H1 (cell line): ENCODE data around the gene ATP7A. TPM values are rescaled to one million over a fixed set of nuclear protein-coding genes. Genes with fewer than 3 reads are reported as not detected.

Experiments used
- CTCF ChIA-PET: fragments of 300-600 bp; sonication (Branson Sonifier 250); formaldehyde crosslinking; loops from one replicate; lab custom pipeline; 2021; ENCODE audit not compliant: partially characterized antibody; lab: Charles Lee
- POLR2A ChIA-PET: fragments of 300-600 bp; sonication (Branson Sonifier 250); formaldehyde crosslinking; loops from one replicate; lab custom pipeline; 2021; ENCODE audit warnings: inconsistent platforms; ENCODE audit not compliant: partially characterized antibody; lab: Charles Lee
- DNase-seq, 2 experiments: peaks; one replicate each; pipeline versions ENCODE4 v3.0.0 to v3.0.0-alpha.2; 2010 to 2022; ENCODE audit warnings: low spot score in 2 of 2, low read depth in 1 of 2, mixed read lengths in 1 of 2
- FAIRE-seq: peaks from 2 replicates; lab custom pipeline; 2011; peaks lifted over from hg19 to GRCh38; lab: Jason Lieb, UNC
- H2AFZ ChIP-seq: 2 replicates; pipeline ENCODE4 v1.8.1; 2012; ENCODE audit warnings: low read length, inconsistent platforms
- H2AK5ac ChIP-seq: 2 replicates; pipeline ENCODE4 v1.6.1; 2013; ENCODE audit warnings: low read depth, low read length
- H2BK120ac ChIP-seq: replicated peaks from 2 replicates; pipeline ENCODE3; 2013; ENCODE audit warnings: low read depth, low read length, inconsistent platforms
- H2BK12ac ChIP-seq: 2 replicates; pipeline ENCODE4 v1.6.1; 2013; ENCODE audit warnings: low read depth, low read length
- H2BK15ac ChIP-seq: 2 replicates; pipeline ENCODE4 v1.6.1; 2013; ENCODE audit warnings: low read length
- H2BK20ac ChIP-seq: 2 replicates; pipeline ENCODE4 v1.6.1; 2013; ENCODE audit warnings: low read length
- H2BK5ac ChIP-seq: 2 replicates; pipeline ENCODE4 v1.6.1; 2013; ENCODE audit warnings: low read depth, low read length
- H3K14ac ChIP-seq: 2 replicates; pipeline ENCODE4 v1.6.1; 2013; ENCODE audit warnings: inconsistent platforms; ENCODE audit not compliant: insufficient read length
- H3K18ac ChIP-seq: 2 replicates; pipeline ENCODE4 v1.6.1; 2013; ENCODE audit warnings: low read length; ENCODE audit errors: extremely low read depth
- H3K23ac ChIP-seq: 2 replicates; pipeline ENCODE4 v1.6.1; 2013; ENCODE audit warnings: inconsistent platforms; ENCODE audit not compliant: insufficient read length
- H3K23me2 ChIP-seq: 2 replicates; pipeline ENCODE4 v1.6.1; 2013; ENCODE audit warnings: low read depth, low read length
- H3K27ac ChIP-seq: 2 replicates; pipeline ENCODE4 v1.6.1; 2011; ENCODE audit warnings: low read depth, low read length, inconsistent platforms
- H3K27me3 ChIP-seq, 4 experiments: replicated peaks in 1 of 4; 1 replicate in 1 of 4; 2 replicates in 3 of 4; pipeline versions ENCODE4 v1.6.1 to v1.8.1; 2011 to 2013; ENCODE audit warnings: low read length in 3 of 4, mild to moderate bottlenecking in 3 of 4, inconsistent platforms in 2 of 4, mixed read lengths in 2 of 4, moderate library complexity in 1 of 4; ENCODE audit not compliant: control insufficient read depth in 3 of 4, insufficient read depth in 3 of 4; ENCODE audit errors: extremely low read depth in 1 of 4
- H3K36me3 ChIP-seq, 4 experiments: 2 replicates each; pipeline versions ENCODE4 v1.6.1 to v1.8.1; 2011 to 2013; ENCODE audit warnings: mild to moderate bottlenecking in 4 of 4, low read length in 3 of 4, moderate library complexity in 2 of 4, control low read depth in 1 of 4, inconsistent platforms in 1 of 4; ENCODE audit not compliant: insufficient read depth in 4 of 4, control insufficient read depth in 2 of 4
- H3K4ac ChIP-seq: replicated peaks from 2 replicates; pipeline ENCODE3; 2013; ENCODE audit warnings: low read length, low read depth, mixed read lengths, inconsistent platforms; ENCODE audit not compliant: insufficient read length
- H3K4me1 ChIP-seq, 4 experiments: replicated peaks in 1 of 4; 1 replicate in 1 of 4; 2 replicates in 3 of 4; pipeline versions ENCODE4 v1.6.1 to v1.8.1; 2011 to 2013; ENCODE audit warnings: low read length in 3 of 4, inconsistent platforms in 2 of 4, mixed read lengths in 1 of 4; ENCODE audit not compliant: insufficient read depth in 4 of 4, control insufficient read depth in 3 of 4
- H3K4me2 ChIP-seq, 2 experiments: 2 replicates each; pipeline versions ENCODE4 v1.6.1 to v1.8.1; 2011 to 2013; ENCODE audit warnings: low read depth in 2 of 2, low read length in 2 of 2, control low read depth in 1 of 2, inconsistent platforms in 1 of 2, mild to moderate bottlenecking in 1 of 2; ENCODE audit not compliant: insufficient read depth in 1 of 2
- H3K4me3 ChIP-seq, 4 experiments: fragments of 200-600, 300-600 bp in 1 of 4; sonication (generic), shearing (Covaris generic), sonication (Bioruptor Twin) in 1 of 4; 2 replicates each; pipeline versions ENCODE4 v1.5.1 to v1.8.1; 2011 to 2016; ENCODE audit warnings: low read length in 4 of 4, low read depth in 3 of 4, control low read depth in 2 of 4, inconsistent platforms in 2 of 4, mild to moderate bottlenecking in 2 of 4, mixed read lengths in 1 of 4, moderate library complexity in 1 of 4; ENCODE audit not compliant: insufficient read depth in 2 of 4; ENCODE audit errors: extremely low read depth in 1 of 4
- H3K56ac ChIP-seq: replicated peaks from 2 replicates; pipeline ENCODE3; 2013; ENCODE audit warnings: low read depth, mild to moderate bottlenecking, mixed read lengths, low read length, inconsistent platforms; ENCODE audit not compliant: insufficient read length
- H3K79me1 ChIP-seq: 2 replicates; pipeline ENCODE4 v1.6.1; 2013; ENCODE audit warnings: low read depth, low read length, control low read depth
- H3K79me2 ChIP-seq, 2 experiments: 2 replicates each; pipeline versions ENCODE4 v1.6.1 to v1.8.1; 2012 to 2013; ENCODE audit warnings: low read length in 2 of 2, mild to moderate bottlenecking in 2 of 2, inconsistent platforms in 1 of 2; ENCODE audit not compliant: insufficient read depth in 2 of 2, control insufficient read depth in 1 of 2
- H3K9ac ChIP-seq, 4 experiments: replicated peaks in 1 of 4; 1 replicate in 1 of 4; 2 replicates in 3 of 4; pipeline versions ENCODE4 v1.6.1 to v1.8.1; 2011 to 2013; ENCODE audit warnings: low read depth in 3 of 4, low read length in 3 of 4, control low read depth in 2 of 4, mild to moderate bottlenecking in 2 of 4, moderate library complexity in 2 of 4, inconsistent platforms in 1 of 4; ENCODE audit errors: extremely low read depth in 1 of 4
- H3K9me3 ChIP-seq, 2 experiments: 2 replicates each; pipeline versions ENCODE4 v1.6.1 to v1.8.1; 2012 to 2013; ENCODE audit warnings: mild to moderate bottlenecking in 2 of 2, moderate library complexity in 2 of 2, control low read depth in 1 of 2, inconsistent platforms in 1 of 2, low read depth in 1 of 2, low read length in 1 of 2, mixed read lengths in 1 of 2; ENCODE audit not compliant: insufficient read depth in 2 of 2
- H4K20me1 ChIP-seq, 2 experiments: replicated peaks in 1 of 2; 2 replicates each; pipeline versions ENCODE3 to v1.8.1; 2011 to 2013; ENCODE audit warnings: inconsistent platforms in 2 of 2, low read length in 2 of 2, mild to moderate bottlenecking in 1 of 2; ENCODE audit not compliant: insufficient read depth in 2 of 2, control insufficient read depth in 1 of 2
- H4K5ac ChIP-seq: 2 replicates; pipeline ENCODE4 v1.6.1; 2013; ENCODE audit warnings: low read length, low read depth, mixed read lengths, inconsistent platforms; ENCODE audit not compliant: insufficient read length
- H4K8ac ChIP-seq: 2 replicates; pipeline ENCODE4 v1.8.0; 2013; ENCODE audit warnings: mild to moderate bottlenecking, moderate library complexity, low read length, inconsistent platforms; ENCODE audit not compliant: insufficient read depth; ENCODE audit errors: extremely low read depth
- H4K91ac ChIP-seq: replicated peaks from 2 replicates; pipeline ENCODE3; 2013; ENCODE audit warnings: low read length, mixed read lengths, inconsistent platforms; ENCODE audit not compliant: insufficient read length
- CBX5 ChIP-seq: fragments of 300-800, 300-1000 bp; sonication (generic); IDR thresholded peaks from 2 replicates; pipeline ENCODE4 v1.7.1; 2016; ENCODE audit warnings: antibody characterized with exemption, low read length, low read depth
- CREB1 ChIP-seq: IDR thresholded peaks from 2 replicates; pipeline ENCODE4 v1.6.1; 2012; ENCODE audit warnings: inconsistent platforms
- EP300 ChIP-seq, 2 experiments: IDR thresholded peaks; 1 replicate in 1 of 2; 2 replicates in 1 of 2; pipeline ENCODE4 v1.6.1; 2011 to 2012; ENCODE audit warnings: low read depth in 2 of 2, low read length in 2 of 2, mild to moderate bottlenecking in 2 of 2, borderline replicate concordance in 1 of 2, inconsistent platforms in 1 of 2, moderate library complexity in 1 of 2
- GABPA ChIP-seq: IDR thresholded peaks from 2 replicates; pipeline ENCODE4 v1.6.1; 2011; ENCODE audit warnings: mild to moderate bottlenecking, low read length, moderate library complexity, borderline replicate concordance; ENCODE audit not compliant: insufficient read depth
- JUN ChIP-seq: IDR thresholded peaks from 2 replicates; pipeline ENCODE4 v1.6.1; 2011; ENCODE audit warnings: low read depth, mild to moderate bottlenecking, improper control_type of control experiment, low read length
- KDM4A ChIP-seq: IDR thresholded peaks from one replicate; pipeline ENCODE4 v1.7.1; 2012; ENCODE audit warnings: low read depth, mild to moderate bottlenecking, moderate library complexity, low read length, inconsistent platforms; ENCODE audit not compliant: severe bottlenecking
- KDM5A ChIP-seq: fragments of 200-600 bp; IDR thresholded peaks from 2 replicates; pipeline ENCODE4 v1.7.1; 2012; ENCODE audit warnings: mild to moderate bottlenecking, low read length, inconsistent platforms, mixed read lengths
- POLR2A ChIP-seq, 2 experiments: IDR thresholded peaks; 1 replicate in 1 of 2; 2 replicates in 1 of 2; pipeline ENCODE4 v1.6.1; 2011; ENCODE audit warnings: low read depth in 2 of 2, low read length in 2 of 2, mild to moderate bottlenecking in 2 of 2; ENCODE audit errors: control extremely low read depth in 1 of 2
- SIX5 ChIP-seq: IDR thresholded peaks from 2 replicates; pipeline ENCODE4 v1.6.1; 2011; ENCODE audit warnings: mild to moderate bottlenecking, low read depth, low read length
- SRF ChIP-seq: IDR thresholded peaks from 2 replicates; pipeline ENCODE4 v1.6.1; 2011; ENCODE audit warnings: mild to moderate bottlenecking, low read depth, low read length, moderate library complexity
- WGBS, 2 experiments: shearing (Covaris generic) in 1 of 2; methylation state at CpG; one replicate each; pipeline versions ENCODE4 v1.1.6 to v1.1.7; 2013 to 2015; ENCODE audit warnings: low lambda C conversion rate in 2 of 2, mixed read lengths in 2 of 2, inconsistent platforms in 1 of 2, low coverage in 1 of 2, missing lambda C conversion rate in 1 of 2; ENCODE audit not compliant: insufficient replicate concordance in 2 of 2, insufficient coverage in 1 of 2, insufficient read length in 1 of 2; ENCODE audit errors: extremely low coverage in 1 of 2, missing lambda C conversion rate in 1 of 2; 5-methylcytosine and 5-hydroxymethylcytosine counted together
- polyA plus RNA-seq, 7 experiments: library from polyadenylated mRNA; depleted of rRNA in 3 of 7; stranded (reverse) in 5 of 7; unstranded in 2 of 7; fragments of >200 nt in 5 of 7; fragments of 200-250 nt in 2 of 7; gene quantifications; 1 replicate in 5 of 7; 2 replicates in 1 of 7; 4 replicates in 1 of 7; pipeline versions ENCODE4 v1.2.1 to v1.2.3, GENCODE V29; 2011 to 2013; ENCODE audit warnings: missing spikeins in 2 of 7, mixed read lengths in 2 of 7
- total RNA-seq: library from RNA; stranded (reverse); fragmentation: NEBNext Ultra II Directional; extraction: Animal tissue kit (Norgen Biotek cat#: 25700); gene quantifications from 2 replicates; pipeline ENCODE4 v1.2.1, GENCODE V29; 2021
- TF ChIP-seq, protein P1 (sequence below): IDR thresholded peaks from 2 replicates; pipeline ENCODE4 v1.6.1; 2011; ENCODE audit warnings: low read length, improper control_type of control experiment
- TF ChIP-seq, protein P2 (sequence below): IDR thresholded peaks from 2 replicates; pipeline ENCODE4 v1.6.1; 2012; ENCODE audit warnings: low read length, inconsistent platforms

The ATP7A gene
- total and polyA plus RNA-seq, 2 of the 8 experiments (the other 6 are each of a cell fraction or from before 2014, with no cell fraction given) = 0.73 to 2.8 TPM

GRCh38 chrX:77975755-77976154 lies 65.3 kb downstream of the ATP7A start:
- H3K79me2 ChIP-seq = no peaks in the 10 kb centered on the region
- no peak overlapping the region for H2BK15ac ChIP-seq
- ChIA-PET POLR2A (no interaction called here), CTCF (no interaction called here)
- WGBS, 2 experiments = 82% methylated on average over 2 of the region's 2 CpGs; no CpG with 5 or more reads in 1 of the 2 experiments
- no peaks in the 10 kb centered on the region for H4K20me1 ChIP-seq
- no peak overlapping the region for H4K91ac ChIP-seq
- H2BK5ac ChIP-seq = no peak overlapping the region
- no peak overlapping the region for H4K5ac ChIP-seq
- H2AFZ ChIP-seq = no peak overlapping the region
- H3K9ac ChIP-seq = no peak overlapping the region
- DNase-seq (no peak), FAIRE-seq (no peak)
- no peak overlapping the region for H2BK20ac ChIP-seq
- no peak overlapping the region for H3K18ac ChIP-seq
- no peak overlapping the region for H3K27ac ChIP-seq
- no peak overlapping the region for H4K8ac ChIP-seq
- no peak overlapping the region for H3K23ac ChIP-seq
- H3K56ac ChIP-seq = no peak overlapping the region
- H3K4me2 ChIP-seq = no peak overlapping the region
- H3K27me3 ChIP-seq = no peaks in the 10 kb centered on the region
- H3K14ac ChIP-seq = no peak overlapping the region
- H2AK5ac ChIP-seq = no peak overlapping the region
- no peaks in the 10 kb centered on the region for H3K4me1 ChIP-seq
- H3K4ac ChIP-seq = no peak overlapping the region
- H3K4me3 ChIP-seq = no peak overlapping the region
- H2BK12ac ChIP-seq = no peak overlapping the region
- H3K79me1 ChIP-seq = no peaks in the 10 kb centered on the region
- no peak overlapping the region for H2BK120ac ChIP-seq
- no peaks in the 10 kb centered on the region for H3K9me3 ChIP-seq
- H3K23me2 ChIP-seq = no peaks in the 10 kb centered on the region; the same call in 1 of the 2 replicates
- H3K36me3 ChIP-seq = no peaks in the 10 kb centered on the region
- no peak for TF ChIP-seq KDM5A
- no peak for TF ChIP-seq SRF
- TF ChIP-seq JUN = no peak
- TF ChIP-seq, protein P1, sequence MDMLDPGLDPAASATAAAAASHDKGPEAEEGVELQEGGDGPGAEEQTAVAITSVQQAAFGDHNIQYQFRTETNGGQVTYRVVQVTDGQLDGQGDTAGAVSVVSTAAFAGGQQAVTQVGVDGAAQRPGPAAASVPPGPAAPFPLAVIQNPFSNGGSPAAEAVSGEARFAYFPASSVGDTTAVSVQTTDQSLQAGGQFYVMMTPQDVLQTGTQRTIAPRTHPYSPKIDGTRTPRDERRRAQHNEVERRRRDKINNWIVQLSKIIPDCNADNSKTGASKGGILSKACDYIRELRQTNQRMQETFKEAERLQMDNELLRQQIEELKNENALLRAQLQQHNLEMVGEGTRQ = no peak
- no peak for TF ChIP-seq EP300 (IDR thresholded peaks at IDR 0.05; ENCODE audit: borderline replicate concordance in 1 of 2, low read depth in 2 of 2, low read length in 2 of 2)
- TF ChIP-seq KDM4A = no peak
- no peak for TF ChIP-seq CREB1
- TF ChIP-seq, protein P2, sequence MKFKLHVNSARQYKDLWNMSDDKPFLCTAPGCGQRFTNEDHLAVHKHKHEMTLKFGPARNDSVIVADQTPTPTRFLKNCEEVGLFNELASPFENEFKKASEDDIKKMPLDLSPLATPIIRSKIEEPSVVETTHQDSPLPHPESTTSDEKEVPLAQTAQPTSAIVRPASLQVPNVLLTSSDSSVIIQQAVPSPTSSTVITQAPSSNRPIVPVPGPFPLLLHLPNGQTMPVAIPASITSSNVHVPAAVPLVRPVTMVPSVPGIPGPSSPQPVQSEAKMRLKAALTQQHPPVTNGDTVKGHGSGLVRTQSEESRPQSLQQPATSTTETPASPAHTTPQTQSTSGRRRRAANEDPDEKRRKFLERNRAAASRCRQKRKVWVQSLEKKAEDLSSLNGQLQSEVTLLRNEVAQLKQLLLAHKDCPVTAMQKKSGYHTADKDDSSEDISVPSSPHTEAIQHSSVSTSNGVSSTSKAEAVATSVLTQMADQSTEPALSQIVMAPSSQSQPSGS = no peak
- no peak for TF ChIP-seq CBX5
- TF ChIP-seq POLR2A (IDR thresholded peaks at IDR 0.05; ENCODE audit: control extremely low read depth in 1 of 2, low read depth in 2 of 2, low read length in 2 of 2) = no peak
- TF ChIP-seq GABPA = no peak
- no peak for TF ChIP-seq SIX5
